ENCODE measurements around the gene ERN1.

The ERN1 gene

DNA sequence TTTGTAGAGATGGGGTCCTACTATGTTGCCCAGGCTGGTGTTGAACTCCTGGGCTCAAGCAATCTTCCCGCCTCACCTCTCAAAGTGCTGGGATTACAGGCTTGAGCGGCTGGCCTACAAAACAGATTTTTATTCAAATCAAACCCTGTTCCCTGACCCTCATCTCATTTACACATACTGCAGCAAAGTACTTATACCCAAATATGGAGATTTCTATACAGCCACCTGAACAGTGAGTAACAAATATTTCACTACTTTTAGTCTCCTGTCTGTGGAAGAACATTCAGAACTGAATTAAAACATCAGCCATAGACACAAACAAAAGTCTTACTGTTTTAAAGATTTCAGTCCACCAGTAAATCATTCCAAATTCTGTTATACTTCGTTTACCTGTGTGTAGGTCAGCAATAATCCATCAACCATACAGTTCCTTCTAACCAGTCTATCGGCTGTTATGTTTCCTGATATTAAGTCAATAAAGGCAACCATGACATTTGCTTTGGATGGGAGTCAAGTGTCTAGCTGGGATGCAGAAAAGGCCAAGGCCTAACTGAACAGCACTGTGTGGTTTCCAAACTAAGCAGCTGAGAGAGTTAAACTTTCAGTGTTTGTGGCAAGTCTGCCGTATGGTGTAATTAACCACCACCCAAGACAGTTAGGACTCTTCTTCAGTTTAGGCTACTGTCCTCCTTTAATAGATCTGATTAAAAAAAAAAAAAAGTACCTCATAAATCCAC, 22.3 kb downstream of the ERN1 start:
- no peak for DNase-seq

DNA sequence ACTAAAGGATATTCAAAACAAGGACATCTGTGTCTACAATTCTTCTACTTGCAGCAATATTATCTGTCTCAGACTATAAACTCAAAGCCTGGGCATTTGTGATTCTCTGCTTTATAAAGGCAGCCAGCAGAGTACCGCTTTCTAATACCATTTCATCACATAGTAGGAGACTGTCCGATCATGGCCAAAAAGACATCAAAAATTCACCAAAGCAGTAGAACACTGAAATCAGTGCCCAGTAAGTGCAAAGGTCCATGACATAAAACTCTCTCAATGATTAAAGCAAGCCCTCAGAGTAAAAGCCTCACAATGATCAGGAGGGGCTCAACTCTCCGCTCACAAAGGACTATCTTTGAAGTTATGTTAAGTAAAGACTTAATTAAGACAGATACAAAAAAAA, 23.0 kb downstream of the ERN1 start:
- DNase-seq = no peak

DNA sequence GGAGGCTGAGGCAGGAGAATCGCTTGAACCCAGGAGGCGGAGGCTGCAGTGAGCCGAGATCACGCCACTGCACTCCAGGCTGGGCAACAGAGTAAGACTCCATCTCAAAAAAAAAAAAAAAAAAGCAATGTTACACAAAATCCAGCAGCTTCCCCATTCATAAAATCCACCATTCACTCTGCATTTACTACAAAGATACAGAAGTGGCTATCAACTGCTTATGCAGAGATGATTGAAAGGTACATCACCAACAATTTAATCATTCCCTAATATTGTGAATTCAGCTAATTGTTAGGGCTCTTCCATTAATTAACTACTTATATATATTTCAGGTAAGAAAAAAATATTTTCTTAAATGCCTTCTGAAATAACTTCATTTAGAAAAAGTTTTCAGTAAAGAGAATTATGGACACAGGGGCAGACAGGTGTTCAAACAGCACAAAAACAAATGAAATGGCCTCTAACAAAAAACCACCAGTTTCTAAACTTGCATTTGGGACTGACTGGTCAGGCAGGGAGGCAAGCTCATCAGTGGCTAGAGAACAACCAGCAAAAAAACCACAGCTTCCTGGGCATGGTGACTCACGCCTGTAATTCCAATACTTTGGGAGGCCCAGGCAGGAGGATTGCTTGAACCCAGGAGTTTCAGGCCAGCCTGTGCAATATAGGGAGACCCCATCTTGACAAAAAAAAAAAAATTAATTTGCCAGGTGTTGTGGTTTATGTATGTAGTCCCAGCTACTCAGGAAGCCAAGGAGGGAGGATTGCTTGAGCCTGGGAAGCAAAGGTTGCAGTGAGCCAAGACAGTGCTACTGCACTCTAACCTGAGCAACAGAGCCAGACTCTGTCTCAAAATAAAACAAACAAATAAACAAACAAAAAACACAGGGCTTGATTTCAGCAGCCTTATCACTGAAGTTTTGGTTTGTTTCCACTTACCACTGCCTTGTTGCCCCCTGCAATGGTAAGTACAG, 26.3 kb downstream of the ERN1 start:
- DNase-seq = no peak

DNA sequence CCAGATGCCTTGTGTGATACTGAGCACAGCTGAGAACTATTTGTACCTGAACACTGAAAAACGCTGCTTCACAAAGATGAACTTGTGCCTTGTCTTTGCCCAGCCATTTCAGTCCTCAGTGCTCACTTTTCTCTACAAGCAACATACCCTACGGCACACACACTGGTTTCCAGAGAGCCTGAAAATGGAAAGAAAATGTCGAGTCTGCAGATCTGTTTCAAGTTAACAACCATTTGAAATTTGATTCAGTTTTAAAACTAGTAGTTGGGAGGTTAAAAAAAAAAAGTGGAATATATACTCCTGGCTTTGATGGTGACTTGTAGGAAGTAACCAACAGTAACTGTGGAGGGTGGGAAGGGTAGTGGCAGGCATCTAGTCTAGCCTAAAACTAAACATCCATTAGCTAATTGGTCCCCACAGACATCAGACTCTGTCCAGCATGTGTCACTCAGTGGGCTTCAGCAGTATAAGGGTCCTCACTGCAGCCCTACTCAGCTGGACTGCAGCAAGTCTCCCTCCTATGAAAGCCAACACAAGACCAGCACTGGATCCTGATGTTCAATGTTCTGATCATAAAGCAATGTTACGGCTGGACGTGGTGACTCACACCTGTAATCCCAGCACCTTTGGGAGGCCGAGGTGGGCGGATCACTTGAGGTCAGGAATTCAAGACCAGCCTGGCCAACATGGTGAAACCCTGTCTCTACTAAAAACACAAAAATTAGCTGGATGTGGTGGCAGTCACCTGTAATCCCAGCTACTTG, 27.1 kb downstream of the ERN1 start:
- DNase-seq = no peak

DNA sequence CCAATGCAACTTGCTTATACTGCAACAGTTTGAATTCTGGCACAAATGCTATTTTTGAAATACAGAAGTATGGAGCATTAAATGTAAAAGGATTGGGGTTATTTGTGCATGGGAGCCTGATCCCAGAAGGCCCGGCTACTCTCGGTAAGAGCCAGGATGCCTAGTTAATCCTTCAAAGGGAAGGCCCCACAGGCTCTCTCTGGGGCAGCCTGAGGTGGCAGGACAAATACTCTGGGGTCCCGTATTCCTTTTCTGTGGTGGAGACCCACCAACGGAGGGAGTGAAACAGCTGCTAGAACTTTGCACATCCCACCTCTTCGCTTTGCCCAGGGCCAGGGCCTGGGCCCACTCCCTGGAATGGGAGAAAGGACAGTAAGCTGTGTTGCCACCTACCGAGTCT, 30.4 kb downstream of the ERN1 start:
- DNase-seq = no peak

DNA sequence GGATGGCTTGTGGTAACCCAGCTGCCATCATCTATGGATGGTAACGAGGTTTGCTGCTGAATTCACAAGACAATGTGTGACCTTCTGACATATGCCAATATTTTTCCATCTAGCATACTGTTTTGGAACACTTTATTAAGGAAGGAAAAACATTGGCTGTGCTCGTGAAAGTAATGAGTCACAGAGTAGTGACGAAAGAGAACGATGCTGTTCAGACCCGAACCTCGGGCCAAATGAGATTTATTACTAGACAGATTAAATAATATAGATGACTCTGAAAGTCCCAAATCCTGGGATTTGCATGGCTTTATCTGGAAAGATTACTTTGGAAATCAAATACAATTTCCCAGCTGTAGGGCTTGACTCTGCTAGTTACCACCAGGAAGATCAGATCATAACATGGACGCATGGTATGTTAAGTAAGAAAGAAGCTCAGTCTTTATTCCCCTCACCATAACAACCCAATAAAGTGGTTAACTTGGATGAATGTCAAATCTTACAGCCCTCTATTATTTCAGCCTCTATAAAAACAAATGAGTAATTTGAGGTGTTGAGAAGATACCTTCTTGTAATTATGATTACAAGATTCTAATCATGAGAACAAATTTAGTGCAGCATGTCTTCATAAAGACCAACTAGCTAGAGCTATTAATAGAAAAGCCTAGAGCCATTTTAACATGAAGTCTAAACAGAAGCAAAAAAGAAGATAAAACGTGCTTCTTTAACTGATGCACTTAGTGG, 32.6 kb downstream of the ERN1 start:
- DNase-seq = no peak

DNA sequence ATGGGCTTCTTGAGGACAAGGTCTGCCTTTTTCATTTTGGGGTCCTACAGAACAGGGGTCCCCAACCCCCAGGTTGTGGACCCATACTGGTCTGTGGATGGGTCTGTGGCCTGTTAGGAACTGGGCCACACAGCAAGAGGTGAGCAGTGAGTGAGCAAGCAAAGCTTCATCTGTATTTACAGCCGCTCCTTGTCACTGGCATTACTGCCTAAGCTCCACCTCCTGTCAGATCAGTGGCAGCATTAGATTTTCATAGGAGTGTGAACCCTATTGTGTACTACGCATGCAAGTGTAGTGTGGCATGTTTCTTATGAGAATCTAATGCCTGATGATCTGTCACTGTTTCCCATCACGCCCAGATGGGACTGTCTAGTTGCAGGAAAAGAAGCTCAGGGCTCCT, 33.9 kb downstream of the ERN1 start:
- DNase-seq = no peak

DNA sequence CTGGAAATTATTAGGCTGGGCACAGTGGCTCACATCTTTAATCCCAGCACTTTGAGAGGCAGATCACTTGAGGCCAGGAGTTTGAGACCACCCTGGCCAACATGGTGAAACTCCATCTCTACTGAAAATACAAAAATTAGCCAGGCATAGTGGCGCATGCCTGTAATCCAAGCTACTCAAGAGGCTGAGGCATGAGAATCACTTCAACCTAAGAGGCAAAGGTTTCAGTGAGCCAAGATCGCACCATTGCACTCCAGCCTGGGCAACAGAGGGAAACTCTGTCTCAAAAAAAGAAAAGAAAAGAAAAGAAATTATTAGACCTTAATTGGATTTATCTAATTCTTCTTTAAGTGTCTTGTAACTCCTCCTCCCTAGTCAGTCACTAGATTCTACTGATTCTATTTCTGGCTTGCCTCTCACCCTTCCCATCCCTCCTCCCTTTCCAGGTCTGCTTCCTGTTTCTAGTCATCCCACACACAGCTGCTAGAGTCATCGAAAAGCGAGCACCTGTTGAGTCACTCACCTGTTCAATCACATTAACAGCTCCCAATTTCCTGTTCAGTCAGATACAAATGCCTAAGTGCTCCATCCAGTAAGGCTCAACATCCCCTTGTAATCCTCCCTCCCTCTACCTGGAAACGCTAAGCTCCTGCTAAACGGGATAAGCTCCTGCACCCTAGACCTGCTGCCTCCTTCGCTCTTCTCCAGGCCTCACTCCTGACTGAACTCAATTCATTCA, 34.6 kb downstream of the ERN1 start:
- no peak for DNase-seq

DNA sequence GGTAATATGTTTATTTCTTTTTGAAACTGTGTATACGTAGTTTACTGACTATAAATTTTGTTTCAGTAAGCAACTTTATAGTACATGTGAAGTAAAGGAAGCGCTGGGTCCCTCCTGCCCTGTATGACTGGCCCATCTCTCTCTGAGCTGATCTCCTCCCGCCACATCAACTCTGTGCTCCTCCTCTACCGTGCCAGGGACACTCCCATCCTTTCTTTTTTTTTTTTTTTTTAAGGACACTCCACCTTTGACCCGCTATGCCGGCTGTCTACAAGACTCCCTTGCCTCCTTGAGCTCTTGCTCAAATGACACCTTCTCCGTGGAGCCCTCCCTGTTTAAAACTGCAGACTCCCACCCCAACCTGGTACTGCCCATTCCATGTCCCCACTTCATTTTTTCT, 35.5 kb downstream of the ERN1 start:
- no peak for DNase-seq

DNA sequence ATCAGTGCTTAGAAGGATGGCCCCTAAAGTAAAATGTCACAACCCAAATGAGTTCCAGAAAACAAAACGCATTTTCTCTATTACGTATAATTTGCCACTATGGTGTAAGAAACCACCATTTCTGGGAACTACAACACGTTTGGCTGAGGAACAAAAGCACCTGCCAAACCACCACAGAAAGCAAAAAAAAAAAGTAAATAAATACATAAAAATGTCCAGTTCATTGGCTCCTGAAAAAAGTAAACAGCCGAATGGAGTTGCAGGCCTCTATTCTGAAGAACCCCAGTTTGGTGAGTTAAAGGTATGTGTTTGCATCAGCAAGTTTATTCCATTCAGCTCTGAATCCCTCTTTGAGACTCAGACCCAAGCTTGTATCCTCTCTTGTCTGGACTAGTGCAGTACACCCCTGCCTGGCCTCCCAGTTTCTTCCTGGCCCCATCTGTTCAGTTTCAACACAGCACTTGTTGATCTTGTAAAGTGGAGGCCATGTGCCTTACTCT, 36.9 kb downstream of the ERN1 start:
- no peak for DNase-seq

DNA sequence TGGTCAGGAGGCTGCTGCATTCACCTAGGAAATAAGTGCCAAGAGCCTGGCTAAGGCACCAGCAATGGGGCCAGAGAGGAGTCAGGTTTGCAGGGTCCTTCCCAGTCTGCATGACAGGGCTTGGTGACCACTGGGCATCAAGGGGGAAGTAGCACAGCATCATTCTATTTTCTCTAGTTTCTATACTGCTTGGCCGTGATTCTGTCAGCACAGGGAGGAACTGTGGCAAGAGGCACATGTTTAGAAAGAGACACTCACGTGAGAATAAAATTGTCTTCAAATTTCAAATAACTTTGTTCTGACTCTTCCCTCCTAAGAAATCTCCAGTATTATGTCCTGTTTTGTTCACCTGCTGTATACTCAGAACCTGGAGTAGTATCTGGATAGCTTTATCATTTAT, 37.8 kb downstream of the ERN1 start:
- DNase-seq = no peak

DNA sequence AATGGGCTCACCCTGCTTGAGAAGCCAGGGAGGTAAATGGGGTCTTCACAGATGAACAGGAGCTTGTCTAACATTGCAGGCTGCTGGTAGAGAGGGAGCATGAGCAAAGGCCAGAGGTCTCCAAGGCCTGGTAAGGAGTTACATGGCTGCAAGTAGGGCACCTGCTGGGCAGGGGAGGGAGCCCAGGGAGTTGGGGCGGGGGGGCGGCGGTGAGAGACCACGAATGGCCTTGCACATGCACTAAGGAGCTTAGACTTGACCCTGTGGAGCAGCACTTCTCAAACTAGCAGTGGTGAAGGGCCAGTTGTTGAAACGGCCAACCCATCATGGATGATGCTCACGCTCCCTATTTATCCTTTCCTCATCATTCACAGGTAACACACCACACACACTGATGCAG, 38.4 kb downstream of the ERN1 start:
- DNase-seq = no peak

DNA sequence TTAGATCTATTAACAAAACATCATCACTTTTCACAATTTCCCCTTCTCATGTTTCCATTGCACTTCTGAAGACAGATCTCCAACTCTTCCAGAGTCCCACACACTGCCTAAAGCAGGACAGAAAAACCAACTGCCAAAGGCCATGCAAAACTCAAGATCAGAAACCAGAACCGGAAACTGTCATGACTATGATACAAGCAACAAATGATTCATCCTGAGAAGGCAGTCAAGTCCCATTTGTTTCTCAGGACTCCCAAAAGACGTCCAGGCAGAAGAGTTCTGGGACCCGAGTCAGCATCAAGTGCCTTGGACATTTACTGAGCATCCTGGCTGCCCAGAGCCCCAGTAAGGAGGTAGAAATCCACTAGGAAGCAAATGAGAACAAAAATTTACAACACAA, 38.8 kb downstream of the ERN1 start:
- no peak for DNase-seq

DNA sequence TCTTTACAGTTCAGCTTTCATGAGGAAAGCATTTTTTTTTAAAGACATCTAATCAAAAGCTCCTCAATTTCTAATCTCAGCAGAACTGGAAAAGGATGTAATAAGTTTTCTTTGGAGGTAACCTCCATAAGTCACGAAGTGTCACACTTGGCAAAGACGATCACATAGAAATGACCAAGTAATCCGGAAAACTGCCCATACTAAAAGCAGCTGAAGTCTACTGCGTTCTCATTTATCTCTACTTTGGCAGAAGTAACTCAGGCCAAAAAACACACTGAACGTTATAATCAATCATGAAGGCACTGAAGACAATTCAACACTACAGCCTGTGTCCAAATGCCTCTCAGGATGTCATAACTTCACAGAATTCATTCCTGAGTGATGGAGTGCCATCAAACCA, 39.8 kb downstream of the ERN1 start:
- DNase-seq = no peak

DNA sequence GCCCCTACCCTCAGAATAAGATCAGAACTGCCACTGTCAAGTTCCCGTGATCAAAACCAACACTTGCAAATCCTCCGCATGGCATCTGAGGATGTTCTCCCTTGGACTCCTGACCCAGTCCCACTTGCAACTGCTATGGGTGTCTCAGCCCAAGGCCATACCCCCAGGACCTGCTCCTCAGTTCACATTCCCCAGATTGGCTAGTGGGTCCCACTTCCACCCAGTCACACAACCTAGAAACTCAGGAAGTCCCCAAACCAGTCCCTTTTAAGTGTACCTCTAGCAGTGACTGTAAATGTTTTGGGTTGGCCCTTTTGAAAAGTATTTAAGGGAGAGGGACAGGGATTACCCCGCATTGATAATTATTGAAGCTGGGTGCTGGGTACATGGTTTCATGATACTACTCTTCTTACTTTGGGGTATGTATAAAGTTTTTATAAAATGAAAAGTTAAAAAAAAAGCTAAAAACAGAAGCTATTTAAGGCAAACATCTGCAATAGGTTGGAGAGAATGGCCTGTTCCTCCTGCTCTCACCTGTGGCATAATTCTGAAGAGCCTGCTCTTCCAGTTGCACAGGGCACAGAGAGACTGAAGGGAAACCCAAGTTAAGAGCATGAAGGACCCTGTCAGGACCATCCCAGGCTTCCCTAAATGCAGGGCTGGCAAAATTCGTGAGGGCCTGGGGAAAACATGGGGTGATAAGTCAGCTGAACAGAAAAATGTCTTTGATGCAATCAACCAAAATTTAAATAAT, 42.5 kb downstream of the ERN1 start:
- no peak for DNase-seq

DNA sequence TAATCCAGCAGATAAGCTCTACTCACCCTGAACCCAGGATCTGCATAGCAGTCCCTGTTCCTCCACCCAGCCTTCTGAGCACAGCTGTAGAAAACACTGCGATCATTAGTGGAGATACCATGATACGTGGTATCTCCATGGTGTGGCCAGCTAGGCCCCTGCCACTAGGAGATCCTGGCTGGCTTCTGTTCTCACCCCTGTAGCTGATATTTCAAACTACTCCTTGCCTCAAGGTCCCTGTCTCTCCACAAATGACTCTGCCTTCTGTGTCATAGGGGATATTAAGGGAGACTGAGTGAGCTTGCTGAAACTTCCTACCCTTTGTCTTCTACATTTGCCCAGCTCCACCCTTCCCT, 44.3 kb downstream of the ERN1 start:
- DNase-seq = no peak

DNA sequence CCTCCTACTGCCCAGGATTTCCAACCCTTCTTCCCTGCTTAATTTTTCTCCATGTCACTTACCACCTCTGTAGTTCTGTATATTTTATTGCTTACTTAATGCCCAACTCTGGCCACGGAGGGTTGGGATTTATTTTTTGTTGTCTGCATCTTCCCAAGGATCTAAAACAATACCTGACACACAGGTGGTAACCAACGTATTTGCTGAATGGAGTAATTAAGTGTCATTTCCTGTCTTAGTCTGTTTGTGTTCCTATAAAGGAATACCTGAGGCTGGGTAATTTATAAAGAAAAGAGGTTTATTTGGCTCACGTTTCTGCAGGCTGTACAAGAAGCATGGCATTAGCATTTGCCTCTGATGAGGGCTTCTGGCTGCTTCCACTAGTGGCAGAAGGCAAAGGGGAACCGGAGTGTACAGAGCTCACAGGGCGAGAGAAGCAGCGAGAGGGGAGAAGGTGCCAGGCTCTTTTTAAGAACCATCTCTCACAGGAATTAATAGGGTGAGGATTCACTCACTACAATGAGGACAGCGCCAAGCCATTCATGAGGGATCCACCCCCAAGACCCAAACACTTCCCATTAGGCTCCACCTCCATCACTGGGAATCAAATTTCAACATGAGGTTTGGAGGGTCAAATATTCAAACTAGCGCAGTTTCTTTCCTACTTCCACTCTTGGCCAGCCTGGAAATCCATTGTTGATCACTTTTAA, 44.8 kb downstream of the ERN1 start:
- no peak for DNase-seq

DNA sequence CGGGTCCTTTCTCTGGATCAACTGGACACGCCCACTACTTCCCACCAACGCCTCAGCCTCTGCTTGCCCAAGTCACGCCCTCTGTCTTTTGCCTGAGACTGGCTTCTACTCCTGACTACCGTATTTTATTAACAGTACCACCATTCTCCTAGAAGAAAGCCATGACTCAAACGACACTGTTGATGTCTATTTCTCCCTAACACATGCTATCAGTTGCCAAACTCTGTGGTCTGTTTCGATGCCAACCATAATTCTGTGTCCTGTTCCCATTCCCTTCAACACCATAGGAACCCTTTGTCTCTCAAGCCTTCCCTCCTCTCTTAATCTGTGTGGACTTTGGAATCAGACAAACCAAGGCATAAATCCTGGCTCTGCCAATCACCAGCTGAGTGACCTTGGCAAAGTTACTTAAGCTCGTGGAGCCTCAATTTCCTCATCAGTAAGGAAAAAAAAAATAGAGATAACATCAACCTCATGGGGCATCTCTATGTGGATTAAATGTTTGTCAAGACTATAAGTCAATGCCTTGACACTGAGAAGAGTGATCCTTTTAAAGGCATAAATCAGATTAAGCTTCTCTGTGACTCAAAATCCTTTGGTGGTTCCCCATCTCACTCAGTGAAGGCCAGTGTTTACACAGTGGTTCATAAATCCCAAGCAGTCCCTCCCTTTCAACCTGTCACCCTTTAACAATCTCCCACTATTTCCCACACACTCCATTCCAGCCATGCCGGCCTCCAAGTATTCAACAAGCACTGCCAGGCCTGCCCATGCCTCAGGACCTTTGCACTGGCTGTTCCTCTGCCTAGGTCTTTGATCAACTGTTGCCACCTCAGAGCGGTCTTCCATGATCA, 45.6 kb downstream of the ERN1 start:
- no peak for DNase-seq

DNA sequence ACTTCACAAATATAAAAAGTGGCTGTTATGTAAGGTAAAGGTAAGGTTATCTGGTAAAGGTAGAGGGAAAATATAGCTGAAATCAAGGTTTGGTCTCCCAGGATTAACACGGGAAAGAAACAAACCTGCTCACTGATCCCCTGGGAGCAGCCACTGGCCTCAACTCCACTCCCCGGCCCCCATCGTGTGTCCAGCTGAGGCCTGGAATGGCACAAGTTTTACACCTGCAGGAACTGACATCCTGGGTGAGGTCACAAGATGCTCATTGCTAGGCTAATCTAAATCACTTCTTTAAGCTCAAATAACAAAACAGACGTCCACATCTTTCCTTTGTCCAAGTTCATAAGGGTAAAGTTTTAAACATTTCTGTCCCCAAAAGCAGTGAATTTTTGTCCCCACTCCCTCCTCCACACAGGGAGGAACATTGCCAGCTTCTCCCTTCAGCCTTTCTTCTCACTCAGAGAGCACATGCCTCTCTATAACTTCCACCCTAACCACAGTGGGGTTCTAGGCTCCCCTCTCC, 46.3 kb downstream of the ERN1 start:
- DNase-seq = no peak

Data from KG1 (cell line).